Sciatic nerve (tissue), 2 donors: ENCODE results near the gene SH3RF1. TPM values are rescaled to one million over a fixed set of nuclear protein-coding genes. Genes with fewer than 3 reads are reported as not detected.
"Not testable (repeated sequence)": the region's sequence is repeated elsewhere in the genome, so short reads cannot be mapped to it uniquely, and the experiment has no call there.

Source experiments
- ATAC-seq: fragments of 200-7000 bp; cut with Tn5 transposase; one replicate; pipeline ENCODE4 v1.9.1; 2020; ENCODE audit warnings: mild to moderate bottlenecking, moderate library complexity
- DNase-seq: peaks from one replicate; pipeline ENCODE4 v3.0.0-alpha.2; 2020; ENCODE audit warnings: low spot score
- intact Hi-C: fragments of 100-400 bp; cut with DNase I; formaldehyde crosslinking; loops from one replicate; pipeline ENCODE4 v1.14.2; 2022
- total RNA-seq: library from RNA; stranded (reverse); fragmentation: NEBNext Ultra II Directional; extraction: Animal tissue kit (Norgen Biotek cat#: 25700); gene quantifications from one replicate; pipeline ENCODE4 v1.2.1, GENCODE V29; 2021
- donor health status: DM: no; HTN: no; CAD: no.
- donor health status: DM: no; HTN: no; CAD: no.

SH3RF1 gene
- total RNA-seq, 1 donor from 2014 or later, result 15.6 TPM

GRCh38 chr4:169279108-169279507, 8.4 kb upstream of the SH3RF1 start:
- intact Hi-C loops, result no loop called here
- ATAC-seq (no peak), DNase-seq (no peak)

GRCh38 chr4:169278624-169279023, 7.9 kb upstream of the SH3RF1 start:
- ATAC-seq (no peak), DNase-seq (no peak)
- intact Hi-C loops, result no loop called here

GRCh38 chr4:169277838-169278237, 7.1 kb upstream of the SH3RF1 start:
- DNase-seq, intact Hi-C loops: not testable (repeated sequence)

GRCh38 chr4:169275180-169275579, 4.4 kb upstream of the SH3RF1 start:
- DNase-seq (no peak), ATAC-seq (no peak)
- intact Hi-C loops, result no loop called here

More at GRCh38 chr4:169277838-169278237, 7.1 kb upstream of the SH3RF1 start:
- ATAC-seq, result not testable (repeated sequence)

- intact Hi-C loops, result no loop called here
- ATAC-seq (no peak), DNase-seq (no peak)
Measured at GRCh38 chr4:169274033-169274432, 3.3 kb upstream of the SH3RF1 start.

GRCh38 chr4:169272265-169272886, 1.6 kb upstream of the SH3RF1 start:
- DNase-seq, result no peak
- no peak for ATAC-seq
- intact Hi-C loops, result no loop called here

- DNase-seq (no peak), ATAC-seq (peak; percentile 1)
- intact Hi-C loops, result no loop called here
Measured at GRCh38 chr4:169271692-169272007, 894 bp upstream of the SH3RF1 start.

GRCh38 chr4:169269916-169270809, 593 bp downstream of the SH3RF1 start:
- intact Hi-C loops, result no loop called here
- peak; percentile 75 for DNase-seq
- peak; percentile 52 for ATAC-seq

GRCh38 chr4:169268951-169269760, 1.6 kb downstream of the SH3RF1 start:
- ATAC-seq, result no peak
- DNase-seq, result no peak
- intact Hi-C loops, result no loop called here

- intact Hi-C loops, result no loop called here
- no peak for DNase-seq
- ATAC-seq, result no peak
Measured at GRCh38 chr4:169267070-169267469, 3.7 kb downstream of the SH3RF1 start.

- intact Hi-C loops, result no loop called here
- DNase-seq (no peak), ATAC-seq (no peak)
Measured at GRCh38 chr4:169266661-169267060, 4.1 kb downstream of the SH3RF1 start.

- ATAC-seq (no peak), DNase-seq (no peak)
- intact Hi-C loops, result no loop called here
Measured at GRCh38 chr4:169266081-169266480, 4.7 kb downstream of the SH3RF1 start.

- no peak for DNase-seq
- ATAC-seq, result no peak
- intact Hi-C loops, result no loop called here
Measured at GRCh38 chr4:169263791-169264392, 6.9 kb downstream of the SH3RF1 start.

- DNase-seq (no peak), ATAC-seq (no peak)
- intact Hi-C loops, result no loop called here
Measured at GRCh38 chr4:169260217-169260866, 10.4 kb downstream of the SH3RF1 start.

- intact Hi-C loops, result no loop called here
- DNase-seq, result no peak
- no peak for ATAC-seq
Measured at GRCh38 chr4:169259271-169259670, 11.5 kb downstream of the SH3RF1 start.

- no peak for ATAC-seq
- intact Hi-C loops, result no loop called here
- no peak for DNase-seq
Measured at GRCh38 chr4:169258141-169258540, 12.6 kb downstream of the SH3RF1 start.

- ATAC-seq, result no peak
- DNase-seq, result no peak
- intact Hi-C loops, result no loop called here
Measured at GRCh38 chr4:169256856-169257761, 13.6 kb downstream of the SH3RF1 start.

GRCh38 chr4:169256101-169256612, 14.6 kb downstream of the SH3RF1 start:
- DNase-seq (no peak), ATAC-seq (no peak)
- intact Hi-C loops, result no loop called here
